ENCODE results near the gene COL2A1.

COL2A1 gene

DNA sequence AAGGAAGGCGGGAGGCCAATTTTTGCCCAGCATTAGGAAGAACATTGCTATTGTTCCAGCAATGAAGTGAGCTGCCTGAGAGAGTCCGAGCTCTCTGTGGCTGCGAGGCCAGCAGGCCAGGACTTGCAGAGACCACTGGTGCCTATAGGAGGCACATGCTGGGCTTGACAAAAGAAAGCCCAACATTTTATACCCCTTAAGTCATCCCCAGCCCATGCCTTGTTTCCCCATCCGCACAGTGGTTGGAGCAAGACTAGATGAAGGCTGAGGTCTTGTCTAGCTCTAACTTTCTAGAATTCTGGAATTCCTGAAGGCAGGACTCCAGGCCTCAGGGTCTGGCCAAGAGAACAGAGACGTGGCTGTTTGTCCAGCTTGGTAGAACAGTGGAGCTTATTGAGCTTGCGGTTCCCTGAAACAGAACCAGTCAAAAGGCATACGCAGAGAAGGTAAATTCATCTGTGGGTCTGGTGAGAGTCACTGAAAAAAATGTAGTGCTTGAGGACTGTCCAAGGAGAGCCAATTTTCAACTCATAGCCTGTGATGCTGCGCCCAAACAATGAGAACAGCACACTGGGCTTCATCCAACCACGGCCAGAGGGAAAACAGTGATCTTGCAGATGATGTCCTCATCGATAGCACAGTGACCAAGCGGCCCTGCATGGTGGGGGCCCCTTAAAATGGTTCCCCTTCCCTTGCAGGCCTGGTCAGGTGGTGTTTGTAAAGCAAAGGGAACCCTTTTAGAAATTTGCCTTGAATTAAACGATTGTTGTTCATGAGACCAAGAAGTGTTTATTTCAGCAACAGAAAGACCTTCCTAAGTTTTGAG is 27.1 kb upstream of the COL2A1 start:
- DNase-seq (ENCODE audit: low read depth in 2 of 3, low spot score in 1 of 3), result no peak

- no peak for DNase-seq (ENCODE audit: low read depth in 2 of 3, low spot score in 1 of 3)
These were observed 25.9 kb upstream of the COL2A1 start for GRCh38 chr12:48030173-48030650.

DNA sequence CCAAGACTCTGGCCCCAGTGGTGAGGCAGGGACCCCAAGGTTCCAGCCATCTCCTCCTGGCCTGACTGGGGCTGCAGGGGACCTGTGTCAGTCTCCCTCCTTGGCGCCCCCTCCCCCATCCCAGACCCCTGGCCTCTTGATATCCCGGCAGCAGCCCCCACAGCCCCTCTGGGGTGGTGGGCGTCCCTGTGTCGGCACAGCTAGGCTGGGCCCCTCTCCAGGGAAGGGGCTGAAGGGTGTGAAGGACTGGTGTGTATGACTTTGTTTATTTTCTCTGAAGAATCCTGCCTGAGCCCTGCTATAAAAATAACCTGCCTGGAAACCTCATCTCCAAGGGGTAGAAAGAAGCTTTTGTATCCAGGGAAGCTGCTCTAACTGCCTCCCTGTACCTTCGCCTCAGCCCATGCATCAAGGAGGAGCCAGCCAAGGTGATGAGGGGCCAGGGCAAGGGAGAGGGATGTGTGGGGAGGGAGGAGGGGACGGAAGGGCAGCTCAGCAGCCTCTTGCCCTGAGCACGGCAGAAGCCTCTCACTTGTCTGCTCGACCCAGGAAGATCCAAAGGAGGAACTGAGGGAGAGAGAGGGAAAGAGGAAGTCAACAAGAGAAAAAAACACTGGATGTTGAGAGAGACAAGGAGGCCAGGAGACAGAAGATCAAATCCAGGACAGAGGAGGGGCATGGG is 25.4 kb upstream of the COL2A1 start:
- no peak for DNase-seq (ENCODE audit: low read depth in 2 of 3, low spot score in 1 of 3)

- DNase-seq (ENCODE audit: low read depth in 2 of 3, low spot score in 1 of 3), result no peak
These were observed 24.5 kb upstream of the COL2A1 start for GRCh38 chr12:48028541-48029431.

DNA sequence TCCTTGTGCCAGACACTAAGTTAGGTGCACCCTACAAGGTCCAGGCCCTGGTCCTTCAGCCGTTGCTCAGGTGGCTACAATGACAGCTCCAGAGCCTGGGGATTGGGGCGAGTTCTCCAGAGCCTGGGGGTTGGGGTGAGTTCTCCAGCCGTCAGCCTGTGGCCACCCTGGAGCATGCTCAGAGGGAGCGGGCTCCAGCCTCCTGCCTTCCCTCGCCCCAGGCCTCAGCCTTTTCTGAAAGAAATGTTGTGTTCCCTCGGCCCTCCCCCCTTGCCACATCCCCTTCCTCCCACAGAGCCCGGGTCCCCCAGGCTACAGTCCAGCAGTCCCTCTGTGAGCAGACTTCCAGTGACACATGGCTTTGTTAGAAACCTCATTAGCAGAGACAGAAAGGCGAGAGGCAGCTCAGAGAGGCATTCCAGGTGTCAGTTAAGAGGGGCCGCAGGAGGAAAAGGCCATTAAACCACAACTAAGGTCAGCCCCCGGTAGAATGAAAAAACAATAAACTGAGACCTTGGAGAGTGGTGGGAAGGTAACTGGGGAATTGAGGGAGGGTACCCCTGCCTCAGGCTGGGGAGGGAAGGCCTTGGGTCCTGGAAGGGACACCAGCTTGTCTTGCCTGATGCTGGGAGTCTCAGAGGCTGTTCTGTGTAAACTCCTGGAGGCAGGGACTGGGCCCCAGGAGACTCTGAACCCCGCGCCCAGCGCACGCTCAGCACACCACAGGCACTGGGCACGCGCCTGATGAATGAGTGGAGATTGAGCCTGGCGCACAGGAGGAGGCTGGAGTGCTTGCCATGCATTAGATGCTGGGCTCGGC is 23.1 kb upstream of the COL2A1 start:
- no peak for DNase-seq (ENCODE audit: low read depth in 2 of 3, low spot score in 1 of 3)

- DNase-seq (ENCODE audit: low read depth in 2 of 3, low spot score in 1 of 3), result no peak
These were observed 22.0 kb upstream of the COL2A1 start for GRCh38 chr12:48026060-48026827.

DNA sequence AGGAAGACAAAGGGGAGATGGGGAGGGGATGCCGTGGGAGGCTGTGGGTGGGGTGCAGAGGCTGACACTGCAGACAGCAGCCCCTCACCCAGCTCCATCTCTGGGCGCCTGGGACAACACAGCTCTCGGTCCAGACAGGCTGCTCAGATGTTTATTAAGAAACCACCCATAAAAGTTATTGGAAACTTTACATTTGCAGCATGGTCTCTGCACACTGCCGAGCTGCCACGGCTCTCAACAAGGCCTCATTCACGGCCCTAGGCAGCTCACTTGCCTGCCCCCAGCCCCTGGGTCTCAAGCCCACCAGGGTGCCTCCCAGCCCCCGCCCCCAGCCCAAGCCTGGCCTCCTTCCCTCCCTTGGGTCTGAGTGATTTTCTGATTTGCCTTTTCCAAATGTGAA is 21.0 kb upstream of the COL2A1 start:
- no peak for DNase-seq (ENCODE audit: low read depth in 2 of 3, low spot score in 1 of 3)

GRCh38 chr12:48024735-48025134 is 20.5 kb upstream of the COL2A1 start:
- DNase-seq (ENCODE audit: low read depth in 2 of 3, low spot score in 1 of 3), result no peak

DNA sequence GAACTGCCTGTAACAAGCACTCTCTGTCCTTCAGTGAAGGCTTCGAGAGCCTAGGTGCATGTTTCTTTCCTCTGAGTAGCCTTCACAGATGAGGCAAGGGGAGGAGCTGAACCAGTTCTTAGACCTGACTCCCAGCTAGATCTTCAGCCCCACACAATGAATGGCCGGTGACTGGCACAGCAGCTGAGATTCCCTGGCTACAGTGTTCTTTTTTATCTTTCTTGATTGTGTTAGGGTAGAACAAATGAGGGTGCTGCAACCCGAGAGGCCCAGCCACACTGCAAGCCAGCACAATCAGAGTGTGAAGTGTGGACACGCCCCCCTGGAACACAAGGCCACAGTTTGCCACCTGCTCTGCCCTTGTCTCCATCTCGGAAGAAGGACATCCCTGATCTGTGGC is 19.1 kb upstream of the COL2A1 start:
- no peak for DNase-seq (ENCODE audit: low read depth in 2 of 3, low spot score in 1 of 3)

DNA sequence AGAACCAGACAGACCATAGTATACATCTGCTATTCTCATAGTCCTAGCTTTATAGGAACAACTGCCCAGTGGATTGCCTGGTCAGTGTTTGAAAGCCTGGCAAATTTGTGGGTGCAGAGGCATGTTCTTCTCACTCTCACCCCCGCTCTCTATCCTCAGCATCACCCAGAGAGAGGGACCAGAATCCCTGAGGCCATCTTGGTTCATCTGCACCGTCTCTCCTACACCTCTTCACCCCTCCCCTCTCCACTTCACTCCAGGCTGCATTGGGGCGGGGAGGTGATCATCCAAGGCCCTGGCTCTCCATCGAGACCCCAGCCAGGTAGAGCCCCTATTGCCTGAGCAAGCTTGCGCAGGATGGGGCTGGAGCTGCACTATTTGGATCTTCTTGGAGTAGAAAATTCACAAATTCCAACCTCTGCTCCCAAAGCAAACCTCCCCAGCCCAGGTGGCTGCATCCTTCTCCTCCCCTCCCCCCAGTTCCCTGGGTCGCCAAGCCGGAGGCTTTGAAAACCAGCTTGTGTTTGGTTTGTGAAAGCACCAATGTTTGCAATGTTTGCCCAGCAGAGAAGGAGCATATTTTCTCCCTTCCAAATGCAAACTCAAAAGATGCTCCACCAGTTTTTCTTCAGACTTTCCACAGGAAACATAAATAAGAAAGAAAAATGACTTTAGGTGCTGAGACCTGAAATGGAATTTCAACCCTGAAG is 18.6 kb upstream of the COL2A1 start:
- no peak for DNase-seq (ENCODE audit: low read depth in 2 of 3, low spot score in 1 of 3)

- no peak for DNase-seq (ENCODE audit: low read depth in 2 of 3, low spot score in 1 of 3)
These were observed 17.9 kb upstream of the COL2A1 start for GRCh38 chr12:48022180-48022521.

- DNase-seq (ENCODE audit: low read depth in 2 of 3, low spot score in 1 of 3), result no peak
These were observed 17.4 kb upstream of the COL2A1 start for GRCh38 chr12:48021485-48022179.

DNA sequence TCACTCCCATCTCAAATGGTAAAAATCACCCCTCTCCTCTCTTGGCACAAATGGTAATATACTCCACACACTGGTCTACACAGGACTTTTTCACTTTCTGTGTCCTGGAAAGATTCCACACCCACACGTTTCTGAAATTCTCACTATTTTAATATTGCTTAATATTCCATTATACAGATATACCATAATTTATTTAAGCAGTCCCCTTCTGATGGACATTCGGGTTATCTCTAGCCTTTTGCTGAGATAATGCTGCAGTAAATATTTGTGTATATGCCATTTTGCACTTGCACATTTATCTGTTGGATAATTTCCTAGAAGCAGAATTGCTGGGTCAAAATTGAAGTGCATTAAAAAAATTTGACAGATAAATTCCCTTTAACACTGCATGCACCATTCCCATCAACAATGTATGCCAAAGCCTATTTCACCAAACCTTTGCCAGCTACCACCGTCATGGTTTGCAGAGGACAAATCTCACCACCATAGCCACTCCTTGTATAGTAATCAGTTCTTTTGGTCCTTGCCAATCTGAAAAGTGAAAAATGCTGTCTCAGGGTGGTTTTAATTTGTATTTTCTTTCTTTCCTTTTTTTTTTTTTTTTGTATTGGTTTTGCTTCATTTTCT is 15.5 kb upstream of the COL2A1 start:
- DNase-seq (ENCODE audit: low read depth in 2 of 3, low spot score in 1 of 3), result no peak

DNA sequence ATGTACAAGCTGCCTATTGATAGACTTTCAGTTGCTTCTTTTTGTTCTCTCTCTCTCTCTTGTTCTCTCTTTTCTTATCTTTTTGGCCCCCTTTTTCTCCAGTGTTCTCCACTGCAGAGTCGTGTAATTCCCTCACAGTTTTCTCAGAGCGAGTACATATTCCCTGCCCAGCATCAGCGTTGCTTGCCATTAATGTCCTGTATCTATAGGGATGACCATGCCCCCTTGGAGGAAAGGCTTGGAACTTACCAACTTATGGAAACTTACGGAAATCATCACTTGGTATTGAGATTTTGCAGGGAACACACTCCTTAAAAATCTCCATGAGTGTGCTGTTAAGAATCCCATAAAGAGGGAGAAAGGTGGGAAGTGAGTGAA is 14.3 kb upstream of the COL2A1 start:
- DNase-seq (ENCODE audit: low read depth in 2 of 3, low spot score in 1 of 3), result no peak

DNA sequence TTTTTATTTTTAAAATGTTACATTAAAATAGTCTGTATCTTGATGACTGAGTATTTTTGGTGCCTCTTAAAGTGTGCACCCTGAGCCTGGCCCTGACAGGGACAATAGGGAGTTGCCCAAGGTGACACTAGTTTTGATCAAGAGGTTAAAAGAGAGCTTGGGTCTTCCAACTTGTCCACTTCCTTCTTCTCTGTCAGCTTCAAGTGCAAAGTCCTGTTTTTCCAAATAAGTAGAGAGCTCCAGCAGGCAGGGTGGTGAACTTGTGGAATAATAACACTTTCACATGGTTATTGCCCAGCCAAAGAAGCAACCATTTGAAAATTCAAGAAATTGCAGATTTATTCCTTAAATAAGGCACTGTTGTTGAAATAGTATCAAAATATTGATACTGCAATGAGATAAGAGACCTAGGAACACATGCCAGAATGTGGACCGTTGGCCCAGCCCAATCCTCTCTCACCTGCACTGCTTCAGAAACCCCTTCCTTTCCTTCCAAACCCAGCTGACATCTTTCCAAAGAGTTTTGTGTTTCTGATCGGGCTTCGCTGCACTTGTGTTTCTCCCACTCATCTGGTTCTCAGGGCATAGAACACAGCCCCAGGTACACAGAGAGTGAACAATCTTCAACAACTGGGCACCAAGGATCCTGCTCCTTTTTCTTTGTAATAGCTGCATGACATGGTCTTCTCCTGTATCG is 13.8 kb upstream of the COL2A1 start:
- no peak for DNase-seq (ENCODE audit: low read depth in 2 of 3, low spot score in 1 of 3)

- DNase-seq (ENCODE audit: low read depth in 2 of 3, low spot score in 1 of 3), result no peak
These were observed 13.2 kb upstream of the COL2A1 start for GRCh38 chr12:48017496-48017895.

DNA sequence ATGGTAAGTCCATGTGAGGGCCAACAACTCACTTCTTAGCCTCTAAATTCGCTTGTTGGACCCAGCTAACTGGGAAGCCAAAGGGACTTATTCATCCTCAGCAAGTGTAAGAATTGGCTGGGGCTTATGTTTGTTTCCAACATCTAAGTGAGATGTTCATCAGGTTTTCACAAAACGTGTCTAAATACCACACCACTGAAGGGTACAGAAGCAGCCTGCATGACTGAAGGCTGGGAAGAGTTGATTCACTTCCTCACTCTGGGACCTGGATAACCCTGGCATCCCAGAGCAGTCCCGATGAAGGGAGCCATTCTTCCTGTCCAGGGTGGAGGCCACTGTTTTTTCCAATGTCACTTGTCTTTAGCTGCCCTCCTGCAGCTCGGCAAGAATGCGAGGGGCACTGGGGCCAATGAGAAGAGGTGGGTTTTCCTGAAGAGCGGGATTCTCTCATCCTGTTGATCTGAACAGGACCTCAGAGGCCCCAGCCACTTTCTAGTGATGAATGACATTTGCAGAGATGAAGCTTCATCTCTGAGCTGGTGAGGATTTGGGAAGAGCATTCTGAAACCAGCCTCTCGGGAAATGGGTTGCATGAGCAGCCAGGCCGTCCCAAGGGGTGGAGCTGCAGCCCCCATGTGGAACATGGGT is 12.2 kb upstream of the COL2A1 start:
- no peak for DNase-seq (ENCODE audit: low read depth in 2 of 3, low spot score in 1 of 3)
